Measurements from ENCODE around the gene ZMIZ1.

Gene ZMIZ1

GRCh38 chr10:79191951-79192676 lies 123.3 kb downstream of the ZMIZ1 start:
- DNase-seq, result no peak

DNA sequence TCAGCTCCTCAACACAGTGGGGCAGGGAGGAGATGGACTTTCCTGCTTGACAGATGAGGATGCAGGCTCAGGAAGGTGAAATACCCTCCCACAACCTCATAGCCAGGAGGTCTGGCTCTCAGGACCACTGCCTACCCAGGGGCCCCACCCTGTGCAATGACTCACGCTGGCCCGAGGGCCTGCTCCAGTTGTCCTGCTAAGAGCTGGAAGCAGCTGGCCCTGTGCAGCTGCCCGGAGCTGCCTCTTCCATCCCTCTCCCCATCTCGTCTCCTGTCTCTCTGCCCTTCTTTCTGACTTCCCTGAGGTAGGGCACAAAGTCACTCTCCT lies 123.9 kb downstream of the ZMIZ1 start:
- DNase-seq, result no peak

DNA sequence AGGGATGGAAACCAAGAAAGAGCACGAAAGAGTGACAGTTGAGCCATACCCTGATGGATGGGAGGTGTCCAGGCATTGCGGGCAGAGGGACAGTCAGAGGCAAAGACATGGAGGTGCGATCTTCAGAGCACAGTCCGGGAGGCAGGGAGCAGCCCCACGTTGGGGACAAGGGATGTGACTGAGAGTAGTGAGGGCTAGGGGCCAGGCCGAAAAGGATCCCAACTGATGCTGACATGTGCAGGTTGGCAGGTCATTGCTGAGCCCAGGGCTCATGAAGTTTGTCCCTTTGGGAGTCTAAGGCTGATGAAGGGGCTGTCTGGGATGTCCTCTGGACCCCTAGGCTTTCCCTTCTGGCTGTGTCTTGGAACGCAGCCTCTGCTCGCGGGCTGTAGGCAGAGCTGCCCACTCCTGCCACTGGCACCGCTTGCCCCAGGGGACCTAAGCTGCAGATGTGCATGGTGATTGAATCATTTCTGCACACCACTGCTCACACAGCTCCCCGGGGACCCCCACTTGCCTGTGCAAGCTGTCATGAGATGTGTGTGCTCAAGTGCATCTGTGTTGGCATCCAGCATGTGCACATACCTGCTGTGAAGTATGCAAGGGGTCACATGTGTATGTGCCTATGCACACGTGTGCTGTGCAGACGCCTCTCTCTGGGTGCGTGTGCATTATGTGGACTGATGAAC lies 125.1 kb downstream of the ZMIZ1 start:
- DNase-seq, result no peak

- DNase-seq, result peak; percentile 91
Measured at GRCh38 chr10:79195091-79195923, 126.5 kb downstream of the ZMIZ1 start.

GRCh38 chr10:79196470-79197461 lies 128.0 kb downstream of the ZMIZ1 start:
- DNase-seq, result peak; percentile 85

- no peak for DNase-seq
Measured at GRCh38 chr10:79197558-79197957, 128.8 kb downstream of the ZMIZ1 start.

DNA sequence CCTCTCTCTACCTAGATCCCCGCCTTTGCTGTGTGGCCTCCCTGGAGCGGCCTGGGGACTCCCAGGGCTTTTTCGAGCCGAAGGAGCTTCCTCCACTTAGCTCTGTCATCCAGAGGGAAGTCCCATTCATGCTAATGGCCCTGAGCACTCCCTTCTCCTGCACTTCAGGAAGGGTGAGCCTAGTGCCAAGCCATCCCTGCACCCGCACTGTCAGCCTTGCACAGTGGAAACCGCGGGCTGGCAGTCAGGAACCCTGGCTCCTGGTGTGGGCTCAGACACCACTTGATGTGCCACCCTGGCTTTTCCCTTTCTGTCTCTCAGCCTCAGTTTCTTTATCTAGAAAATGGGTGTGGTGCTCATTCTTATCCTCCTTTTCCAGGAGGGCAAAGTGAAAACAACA lies 131.6 kb downstream of the ZMIZ1 start:
- DNase-seq, result no peak

GRCh38 chr10:79201706-79202105 lies 132.9 kb downstream of the ZMIZ1 start:
- no peak for DNase-seq

DNA sequence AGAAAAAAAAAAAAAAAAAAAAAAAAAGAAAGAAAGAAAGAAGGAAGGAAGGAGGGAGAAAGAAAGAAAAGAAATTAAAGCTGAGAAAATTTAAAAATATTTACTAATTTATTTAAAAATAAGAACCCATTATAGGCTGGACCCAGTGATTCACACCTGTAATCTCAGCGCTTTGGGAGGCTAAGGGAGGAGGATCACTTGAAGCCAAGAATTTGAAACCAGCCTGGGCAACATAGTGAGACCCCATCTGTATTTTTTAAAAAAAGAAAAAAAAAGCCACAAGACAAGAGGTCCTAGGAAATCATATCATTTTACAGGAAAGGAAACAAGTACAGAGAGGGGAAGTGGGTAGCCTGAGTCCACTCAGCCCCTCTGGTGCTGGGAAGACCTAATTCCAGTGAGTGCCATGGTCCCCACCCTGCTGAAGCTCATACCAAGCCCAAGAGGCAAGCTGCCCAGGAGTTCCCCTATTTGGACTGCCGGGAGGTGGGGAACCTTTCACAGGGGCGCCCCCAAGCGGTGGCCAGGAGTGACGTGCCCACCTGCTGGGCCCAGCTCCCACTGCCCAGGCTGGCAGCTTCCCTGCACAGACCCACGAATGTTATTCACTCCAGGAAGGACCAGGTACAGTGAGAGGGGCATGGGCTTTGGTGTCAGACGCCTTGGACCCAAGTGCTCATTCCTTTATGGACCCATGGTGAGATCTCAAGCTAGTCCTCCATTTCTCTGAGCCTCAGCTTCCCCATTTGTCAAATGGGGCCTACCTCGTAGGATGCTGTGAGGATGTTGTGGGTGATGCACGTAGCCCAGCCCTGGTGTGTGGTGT lies 133.6 kb downstream of the ZMIZ1 start:
- no peak for DNase-seq

- no peak for DNase-seq
Measured at GRCh38 chr10:79203014-79203644, 134.4 kb downstream of the ZMIZ1 start.

- no peak for DNase-seq
Measured at GRCh38 chr10:79203833-79204232, 135.1 kb downstream of the ZMIZ1 start.

GRCh38 chr10:79206300-79207095 lies 137.7 kb downstream of the ZMIZ1 start:
- DNase-seq, result no peak

- no peak for DNase-seq
Measured at GRCh38 chr10:79207096-79207357, 138.3 kb downstream of the ZMIZ1 start.

GRCh38 chr10:79207726-79208125 lies 139.0 kb downstream of the ZMIZ1 start:
- DNase-seq, result no peak

DNA sequence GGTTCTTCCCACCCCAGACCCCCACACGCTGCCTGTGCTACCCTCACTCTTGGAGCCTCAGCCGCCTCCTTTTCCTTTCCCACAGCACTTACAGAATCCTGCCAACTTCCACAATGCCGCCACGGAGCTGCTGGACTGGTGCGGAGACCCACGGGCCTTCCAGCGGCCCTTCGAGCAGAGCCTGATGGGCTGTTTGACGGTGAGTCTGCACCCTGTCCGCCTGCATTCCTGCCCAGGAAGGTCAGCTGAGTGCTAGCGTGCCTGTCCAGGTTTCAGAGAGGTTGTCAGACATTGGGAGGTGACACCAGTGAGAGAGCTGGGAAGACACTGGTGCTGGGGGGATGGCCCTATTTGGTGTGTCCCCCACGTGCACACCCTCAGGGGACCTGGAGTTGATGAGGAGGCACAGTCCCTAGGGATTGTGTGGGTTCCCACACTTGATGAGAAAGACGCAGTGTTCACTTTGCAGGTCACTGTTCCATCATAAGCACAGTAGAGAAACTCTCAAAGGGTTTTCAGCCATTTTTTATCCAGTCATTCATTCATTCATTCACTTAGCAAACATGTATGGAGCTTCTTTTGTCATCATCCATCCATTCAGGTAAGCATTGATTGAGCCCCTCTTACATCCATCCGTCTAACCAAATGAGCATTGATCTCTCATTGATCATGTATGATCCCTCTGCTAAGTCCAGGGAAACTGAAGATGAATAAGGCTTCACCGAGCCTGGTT lies 139.7 kb downstream of the ZMIZ1 start:
- no peak for DNase-seq

GRCh38 chr10:79209340-79209739 lies 140.6 kb downstream of the ZMIZ1 start:
- no peak for DNase-seq

- DNase-seq, result no peak
Measured at GRCh38 chr10:79209831-79210230, 141.1 kb downstream of the ZMIZ1 start.

DNA sequence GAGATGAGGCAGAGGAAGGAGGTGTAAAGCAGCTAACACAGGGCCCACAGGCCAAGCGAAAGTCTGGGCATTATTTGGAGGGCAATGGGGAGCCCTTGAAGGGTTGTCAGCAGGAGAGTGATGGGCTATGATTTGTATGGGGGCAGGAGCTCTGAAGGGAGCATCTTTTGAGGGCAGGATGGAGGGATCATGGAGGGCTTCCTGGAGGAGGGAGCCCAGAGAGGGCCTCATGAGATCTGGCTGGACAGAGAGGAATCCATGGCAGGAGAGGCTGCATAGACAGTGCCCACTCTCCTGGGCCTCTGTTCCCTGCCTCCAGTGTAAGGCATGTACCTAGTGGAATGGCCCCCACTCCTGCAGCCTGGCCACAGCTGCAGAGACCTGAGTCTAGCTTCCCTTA lies 141.9 kb downstream of the ZMIZ1 start:
- no peak for DNase-seq

- no peak for DNase-seq
Measured at GRCh38 chr10:79211616-79212015, 142.8 kb downstream of the ZMIZ1 start.

- DNase-seq, result no peak
Measured at GRCh38 chr10:79215531-79215930, 146.8 kb downstream of the ZMIZ1 start.
